Neural progenitor cell (in vitro differentiated cells): ENCODE measurements around the gene GALNS.

Experiments
- CTCF ChIP-seq: fragments of 200-600 bp; sonication (generic); IDR thresholded peaks from 2 replicates; pipeline ENCODE4 v1.5.1; 2017; ENCODE audit warnings: antibody characterized with exemption, mild to moderate bottlenecking
- EZH2phosphoT487 ChIP-seq: fragments of 200-600 bp; sonication (generic); IDR thresholded peaks from 2 replicates; pipeline ENCODE4 v1.6.1; 2017; ENCODE audit warnings: antibody characterized with exemption

GRCh38 chr16:88839745-88840599 lies 16.8 kb downstream of the GALNS start:
- no peak for TF ChIP-seq CTCF
- no peak for TF ChIP-seq EZH2phosphoT487
